ENCODE results near the gene SPOCK1. TPM values are rescaled to one million over a fixed set of nuclear protein-coding genes. Genes with fewer than 3 reads are reported as not detected.

SPOCK1 gene
- total RNA-seq, 1 donor from 2014 or later: 8.4 TPM

- no peaks in the 10 kb centered on the region for H3K4me1 ChIP-seq
- DNase-seq (no peak), ATAC-seq (no peak)
- no peak for TF ChIP-seq CTCF (IDR thresholded peaks at IDR 0.05)
- no peaks in the 10 kb centered on the region for H3K9me3 ChIP-seq
- H3K36me3 ChIP-seq: no peaks in the 10 kb centered on the region
- intact Hi-C loops (cut with DNase I): no loop called here
- H3K4me3 ChIP-seq: no peak overlapping the region
- H3K27ac ChIP-seq: no peak overlapping the region
- H3K27me3 ChIP-seq (ENCODE audit: low read depth): no peaks in the 10 kb centered on the region
Measured at GRCh38 chr5:137122075-137122474, 377.1 kb downstream of the SPOCK1 start.

- ATAC-seq (no peak), DNase-seq (no peak)
- H3K36me3 ChIP-seq: no peaks in the 10 kb centered on the region
- H3K27me3 ChIP-seq (ENCODE audit: low read depth): no peaks in the 10 kb centered on the region
- H3K4me1 ChIP-seq: no peaks in the 10 kb centered on the region
- no peaks in the 10 kb centered on the region for H3K9me3 ChIP-seq
- no peak for TF ChIP-seq CTCF (IDR thresholded peaks at IDR 0.05)
- H3K4me3 ChIP-seq: no peak overlapping the region
- intact Hi-C loops (cut with DNase I): no loop called here
- H3K27ac ChIP-seq: no peak overlapping the region
Measured at GRCh38 chr5:137119321-137119720, 379.8 kb downstream of the SPOCK1 start.

- DNase-seq (no peak), ATAC-seq (no peak)
- Histone ChIP-seq H3K27me3 (ENCODE audit: low read depth) (no peaks in the 10 kb centered on the region), H3K4me1 (no peaks in the 10 kb centered on the region), H3K36me3 (no peaks in the 10 kb centered on the region), H3K9me3 (no peaks in the 10 kb centered on the region), H3K27ac (no peak overlapping the region), H3K4me3 (no peak overlapping the region)
- TF ChIP-seq CTCF (IDR thresholded peaks at IDR 0.05): no peak
- intact Hi-C loops (cut with DNase I): no loop called here
Measured at GRCh38 chr5:137118629-137119028, 380.5 kb downstream of the SPOCK1 start.

DNA sequence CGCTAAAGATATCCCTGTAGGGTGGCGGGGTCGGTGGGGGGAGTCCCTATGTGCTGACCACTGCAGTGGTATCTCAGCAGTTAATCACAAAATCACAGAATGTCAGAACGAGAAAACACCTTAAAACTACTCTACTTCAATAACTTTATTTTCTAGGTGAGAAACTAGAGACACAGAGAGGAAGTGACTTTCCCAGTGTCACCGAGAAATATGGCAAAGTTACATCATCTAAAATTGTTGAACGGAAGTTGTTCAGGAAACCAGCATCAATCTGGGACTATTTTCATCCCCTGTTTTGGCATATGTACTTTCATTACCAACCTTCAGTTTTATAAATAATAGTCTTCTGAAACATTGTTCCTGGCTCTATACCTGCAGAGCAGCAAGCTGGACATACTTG, 384.0 kb downstream of the SPOCK1 start:
- no peak overlapping the region for H3K27ac ChIP-seq
- no peaks in the 10 kb centered on the region for H3K4me1 ChIP-seq
- no peaks in the 10 kb centered on the region for H3K27me3 ChIP-seq (ENCODE audit: low read depth)
- no peak for ATAC-seq
- intact Hi-C loops (cut with DNase I): no loop called here
- H3K9me3 ChIP-seq: no peaks in the 10 kb centered on the region
- no peak for DNase-seq
- H3K36me3 ChIP-seq: no peaks in the 10 kb centered on the region
- TF ChIP-seq CTCF (IDR thresholded peaks at IDR 0.05): no peak
- no peak overlapping the region for H3K4me3 ChIP-seq

GRCh38 chr5:137114529-137114928, 384.6 kb downstream of the SPOCK1 start:
- no peak overlapping the region for H3K4me3 ChIP-seq
- no peak for TF ChIP-seq CTCF (IDR thresholded peaks at IDR 0.05)
- no peak overlapping the region for H3K27ac ChIP-seq
- no peak for ATAC-seq
- H3K4me1 ChIP-seq: no peaks in the 10 kb centered on the region
- H3K9me3 ChIP-seq: no peaks in the 10 kb centered on the region
- no peaks in the 10 kb centered on the region for H3K36me3 ChIP-seq
- DNase-seq: no peak
- no peaks in the 10 kb centered on the region for H3K27me3 ChIP-seq (ENCODE audit: low read depth)
- intact Hi-C loops (cut with DNase I): no loop called here

GRCh38 chr5:137113939-137114338, 385.2 kb downstream of the SPOCK1 start:
- Histone ChIP-seq H3K9me3 (no peaks in the 10 kb centered on the region), H3K4me3 (no peak overlapping the region), H3K4me1 (no peaks in the 10 kb centered on the region), H3K27ac (no peak overlapping the region), H3K27me3 (ENCODE audit: low read depth) (peaks cover under 1% of the 10 kb centered on the region), H3K36me3 (no peaks in the 10 kb centered on the region)
- TF ChIP-seq CTCF (IDR thresholded peaks at IDR 0.05): no peak
- ATAC-seq (no peak), DNase-seq (no peak)
- intact Hi-C loops (cut with DNase I): no loop called here

Measured in lower lobe of right lung (tissue), 2 donors.